KMS-11 (cell line): ENCODE results near the gene TERB2.
"Not testable (repeated sequence)": the region's sequence is repeated elsewhere in the genome, so short reads cannot be mapped to it uniquely, and the experiment has no call there.

Source experiments
- H2AFZ ChIP-seq: fragments of 200-600 bp; sonication (generic); 2 replicates; pipeline ENCODE4 v1.6.1; 2016; ENCODE audit warnings: antibody characterized with exemption, mixed run types, low read depth
- H3K27ac ChIP-seq: fragments of 200-600 bp; sonication (generic); 2 replicates; pipeline ENCODE4 v1.6.1; 2016; ENCODE audit warnings: mild to moderate bottlenecking, mixed run types
- H3K27me3 ChIP-seq: fragments of 200-600 bp; sonication (generic); 2 replicates; pipeline ENCODE4 v1.6.1; 2017; ENCODE audit warnings: mild to moderate bottlenecking, low read depth, mixed run types, moderate library complexity; ENCODE audit not compliant: insufficient read depth
- H3K36me3 ChIP-seq: fragments of 200-600 bp; sonication (generic); 2 replicates; pipeline ENCODE4 v1.6.1; 2017; ENCODE audit warnings: mild to moderate bottlenecking, mixed run types; ENCODE audit not compliant: insufficient read depth
- H3K4me1 ChIP-seq: fragments of 200-600 bp; sonication (generic); 2 replicates; pipeline ENCODE4 v1.6.1; 2016; ENCODE audit warnings: mild to moderate bottlenecking, low read depth, mixed run types; ENCODE audit not compliant: poor library complexity, severe bottlenecking
- H3K4me2 ChIP-seq: fragments of 200-600 bp; sonication (generic); 2 replicates; pipeline ENCODE4 v1.7.0; 2016; ENCODE audit warnings: mild to moderate bottlenecking, mixed run types
- H3K4me3 ChIP-seq: fragments of 200-600 bp; sonication (generic); IDR thresholded peaks from 2 replicates; pipeline ENCODE4 v1.6.1; 2017; ENCODE audit warnings: low read depth, low read length, mixed read lengths; ENCODE audit not compliant: insufficient read depth
- H3K79me2 ChIP-seq: fragments of 200-600 bp; sonication (generic); 2 replicates; pipeline ENCODE4 v1.6.1; 2016; ENCODE audit warnings: low read depth, mixed run types; ENCODE audit not compliant: insufficient read depth
- H3K9ac ChIP-seq: fragments of 200-600 bp; sonication (generic); 2 replicates; pipeline ENCODE4 v1.6.1; 2016; ENCODE audit warnings: mild to moderate bottlenecking, mixed run types
- H4K20me1 ChIP-seq: fragments of 200-600 bp; sonication (generic); 2 replicates; pipeline ENCODE4 v1.6.1; 2016; ENCODE audit warnings: mild to moderate bottlenecking, mixed run types; ENCODE audit not compliant: insufficient read depth

TERB2 gene

GRCh38 chr15:44979617-44980339 is 23.3 kb downstream of the TERB2 start:
- H3K36me3 ChIP-seq, H3K4me2 ChIP-seq, H3K4me3 ChIP-seq, H3K4me1 ChIP-seq, H3K27ac ChIP-seq, H3K27me3 ChIP-seq, H3K9ac ChIP-seq, H2AFZ ChIP-seq, H3K79me2 ChIP-seq, H4K20me1 ChIP-seq: not testable (repeated sequence)

GRCh38 chr15:44984144-44984543 is 27.7 kb downstream of the TERB2 start:
- H3K36me3 ChIP-seq, H3K79me2 ChIP-seq, H3K4me3 ChIP-seq, H3K27me3 ChIP-seq, H4K20me1 ChIP-seq, H3K27ac ChIP-seq, H3K9ac ChIP-seq, H3K4me1 ChIP-seq, H2AFZ ChIP-seq, H3K4me2 ChIP-seq: not testable (repeated sequence)

- not testable (repeated sequence) for H3K36me3 ChIP-seq, H3K4me2 ChIP-seq, H4K20me1 ChIP-seq, H3K27ac ChIP-seq, H2AFZ ChIP-seq, H3K4me1 ChIP-seq, H3K27me3 ChIP-seq, H3K9ac ChIP-seq, H3K79me2 ChIP-seq, H3K4me3 ChIP-seq
Measured at GRCh38 chr15:44986346-44987055, 30.0 kb downstream of the TERB2 start.

GRCh38 chr15:44987711-44988110 is 31.2 kb downstream of the TERB2 start:
- not testable (repeated sequence) for H2AFZ ChIP-seq, H3K36me3 ChIP-seq, H3K79me2 ChIP-seq, H3K27ac ChIP-seq, H3K4me2 ChIP-seq, H3K27me3 ChIP-seq, H3K4me3 ChIP-seq, H4K20me1 ChIP-seq, H3K4me1 ChIP-seq, H3K9ac ChIP-seq

GRCh38 chr15:44988184-44988869 is 31.8 kb downstream of the TERB2 start:
- H3K27me3 ChIP-seq, H4K20me1 ChIP-seq, H3K9ac ChIP-seq, H3K4me3 ChIP-seq, H2AFZ ChIP-seq, H3K36me3 ChIP-seq, H3K79me2 ChIP-seq, H3K4me2 ChIP-seq, H3K27ac ChIP-seq, H3K4me1 ChIP-seq: not testable (repeated sequence)

GRCh38 chr15:44988870-44989219 is 32.4 kb downstream of the TERB2 start:
- not testable (repeated sequence) for H4K20me1 ChIP-seq, H3K27me3 ChIP-seq, H3K79me2 ChIP-seq, H3K36me3 ChIP-seq, H3K4me2 ChIP-seq, H2AFZ ChIP-seq, H3K9ac ChIP-seq, H3K27ac ChIP-seq, H3K4me1 ChIP-seq, H3K4me3 ChIP-seq

- not testable (repeated sequence) for H3K4me2 ChIP-seq, H3K27me3 ChIP-seq, H3K9ac ChIP-seq, H3K27ac ChIP-seq, H3K79me2 ChIP-seq, H2AFZ ChIP-seq, H3K36me3 ChIP-seq, H3K4me3 ChIP-seq, H4K20me1 ChIP-seq, H3K4me1 ChIP-seq
Measured at GRCh38 chr15:44997632-44998031, 41.1 kb downstream of the TERB2 start.
